ENCODE results near the gene CCZ1B. TPM values are rescaled to one million over a fixed set of nuclear protein-coding genes. Genes with fewer than 3 reads are reported as not detected.
"Not testable (repeated sequence)": the region's sequence is repeated elsewhere in the genome, so short reads cannot be mapped to it uniquely, and the experiment has no call there.

CCZ1B gene
- total RNA-seq, 1 experiment from 2014 or later = 40.3 TPM

- no peak for DNase-seq (ENCODE audit: low read depth)
These were observed 5.1 kb upstream of the CCZ1B start for GRCh38 chr7:6831018-6831725.

- DNase-seq (ENCODE audit: low read depth) = not testable (repeated sequence)
These were observed 4.0 kb upstream of the CCZ1B start for GRCh38 chr7:6830026-6830425.

GRCh38 chr7:6829616-6830015, 3.5 kb upstream of the CCZ1B start:
- not testable (repeated sequence) for DNase-seq (ENCODE audit: low read depth)

GRCh38 chr7:6827180-6827579, 1.1 kb upstream of the CCZ1B start:
- not testable (repeated sequence) for DNase-seq (ENCODE audit: low read depth)

GRCh38 chr7:6825236-6826125, 594 bp downstream of the CCZ1B start:
- DNase-seq (ENCODE audit: low read depth) = not testable (repeated sequence)

- not testable (repeated sequence) for DNase-seq (ENCODE audit: low read depth)
These were observed 4.5 kb downstream of the CCZ1B start for GRCh38 chr7:6821622-6822021.

- DNase-seq (ENCODE audit: low read depth) = not testable (repeated sequence)
These were observed 10.6 kb downstream of the CCZ1B start for GRCh38 chr7:6815470-6815869.

GRCh38 chr7:6813011-6813410, 13.1 kb downstream of the CCZ1B start:
- not testable (repeated sequence) for DNase-seq (ENCODE audit: low read depth)

- DNase-seq (ENCODE audit: low read depth) = not testable (repeated sequence)
These were observed 18.1 kb downstream of the CCZ1B start for GRCh38 chr7:6807959-6808358.

- not testable (repeated sequence) for DNase-seq (ENCODE audit: low read depth)
These were observed 18.6 kb downstream of the CCZ1B start for GRCh38 chr7:6807393-6807918.

- DNase-seq (ENCODE audit: low read depth) = not testable (repeated sequence)
These were observed 25.7 kb downstream of the CCZ1B start for GRCh38 chr7:6800331-6800730.

- DNase-seq (ENCODE audit: low read depth) = not testable (repeated sequence)
These were observed 26.2 kb downstream of the CCZ1B start for GRCh38 chr7:6799887-6800286.

GRCh38 chr7:6798047-6798446, 28.0 kb downstream of the CCZ1B start:
- DNase-seq (ENCODE audit: low read depth) = not testable (repeated sequence)

- DNase-seq (ENCODE audit: low read depth) = not testable (repeated sequence)
These were observed 28.9 kb downstream of the CCZ1B start for GRCh38 chr7:6797218-6797617.

- DNase-seq (ENCODE audit: low read depth) = not testable (repeated sequence)
These were observed 31.8 kb downstream of the CCZ1B start for GRCh38 chr7:6794276-6794675.

GRCh38 chr7:6792113-6792872, 33.8 kb downstream of the CCZ1B start:
- peak; percentile 0 for DNase-seq (ENCODE audit: low read depth)

- not testable (repeated sequence) for DNase-seq (ENCODE audit: low read depth)
These were observed 36.7 kb downstream of the CCZ1B start for GRCh38 chr7:6789353-6789752.

- not testable (repeated sequence) for DNase-seq (ENCODE audit: low read depth)
These were observed 44.5 kb downstream of the CCZ1B start for GRCh38 chr7:6781581-6781980.

- DNase-seq (ENCODE audit: low read depth) = not testable (repeated sequence)
These were observed 64.9 kb downstream of the CCZ1B start for GRCh38 chr7:6761186-6761585.

GRCh38 chr7:6753964-6754363, 72.1 kb downstream of the CCZ1B start, which contains the start of gene RSPH10B2:
TSS of gene RSPH10B2 (plus strand) at chr7:6754103. CDS start at chr7:6757678, 3,575 bp downstream.
- DNase-seq (ENCODE audit: low read depth) = not testable (repeated sequence)

- not testable (repeated sequence) for DNase-seq (ENCODE audit: low read depth)
These were observed 75.9 kb downstream of the CCZ1B start for GRCh38 chr7:6750173-6750572.
